HG02759 (cell line): ENCODE results near the gene PLVAP.

ENCODE experiments used
- ATAC-seq: cut with Tn5 transposase; IDR thresholded peaks from one replicate; pipeline ENCODE4 v1.9.1; 2021; ENCODE audit warnings: mild to moderate bottlenecking, moderate library complexity; ENCODE audit not compliant: unreplicated experiment

The PLVAP gene

GRCh38 chr19:17334414-17335409 is 42.4 kb downstream of the PLVAP start, which contains the start of gene ANO8:
TSS of gene ANO8 (minus strand) at chr19:17334855. CDS start at chr19:17334670, 185 bp downstream.
- peak; percentile 51 for ATAC-seq

- ATAC-seq: no peak
Observed at GRCh38 chr19:17333611-17334413, 43.3 kb downstream of the PLVAP start.

- ATAC-seq: no peak
Observed at GRCh38 chr19:17332677-17333581, 44.2 kb downstream of the PLVAP start.

GRCh38 chr19:17332360-17332676 is 44.8 kb downstream of the PLVAP start:
- ATAC-seq: no peak

- ATAC-seq: no peak
Observed at GRCh38 chr19:17331045-17331558, 46.0 kb downstream of the PLVAP start.

GRCh38 chr19:17330262-17331044 is 46.7 kb downstream of the PLVAP start:
- no peak for ATAC-seq

- ATAC-seq: no peak
Observed at GRCh38 chr19:17329366-17330261, 47.5 kb downstream of the PLVAP start.

GRCh38 chr19:17328517-17329365 is 48.4 kb downstream of the PLVAP start:
- no peak for ATAC-seq

GRCh38 chr19:17327654-17328516 is 49.3 kb downstream of the PLVAP start:
- ATAC-seq: no peak

- ATAC-seq: no peak
Observed at GRCh38 chr19:17327068-17327653, 50.0 kb downstream of the PLVAP start.

GRCh38 chr19:17326595-17326966 is 50.6 kb downstream of the PLVAP start:
- no peak for ATAC-seq

- no peak for ATAC-seq
Observed at GRCh38 chr19:17325881-17326594, 51.1 kb downstream of the PLVAP start.

- ATAC-seq: no peak
Observed at GRCh38 chr19:17325133-17325532, 52.0 kb downstream of the PLVAP start.

- ATAC-seq: no peak
Observed at GRCh38 chr19:17324357-17325114, 52.6 kb downstream of the PLVAP start.

GRCh38 chr19:17323964-17324332 is 53.2 kb downstream of the PLVAP start:
- no peak for ATAC-seq
